Right lobe of liver (tissue), 6 donors: ENCODE data around the gene FYN. TPM values are rescaled to one million over a fixed set of nuclear protein-coding genes. Genes with fewer than 3 reads are reported as not detected.
"Not testable (repeated sequence)": the region's sequence is repeated elsewhere in the genome, so short reads cannot be mapped to it uniquely, and the experiment has no call there.

Experiments
- ATAC-seq, 4 donors: fragments of 200-7000 bp; cut with Tn5 transposase; one replicate each; pipeline ENCODE4 v1.9.1; 2020; ENCODE audit warnings: mild to moderate bottlenecking in 4 of 4, moderate library complexity in 4 of 4
- DNase-seq, 3 donors: peaks; one replicate each; pipeline ENCODE4 v3.0.0-alpha.2; 2020
- H3K27ac ChIP-seq, 3 donors: fragments of 200-600 bp; one replicate each; pipeline ENCODE4 v1.8.0; 2022
- H3K27me3 ChIP-seq, 2 donors: fragments of 200-600 bp; one replicate each; pipeline ENCODE4 v1.8.0; 2022
- H3K36me3 ChIP-seq, 4 donors: fragments of 200-600 bp; sonication (generic) in 1 of 4; one replicate each; pipeline versions ENCODE4 v1.5.1 to v1.8.0; 2017 to 2022; ENCODE audit warnings: control low read depth in 1 of 4
- H3K4me1 ChIP-seq, 4 donors: fragments of 200-600 bp; sonication (generic) in 1 of 4; one replicate each; pipeline versions ENCODE4 v1.5.1 to v1.8.0; 2017 to 2022; ENCODE audit warnings: control low read depth in 1 of 4
- H3K4me3 ChIP-seq, 3 donors: fragments of 200-600 bp; one replicate each; pipeline ENCODE4 v1.8.0; 2022
- H3K9me3 ChIP-seq, 4 donors: fragments of 200-600 bp; sonication (generic) in 1 of 4; one replicate each; pipeline versions ENCODE4 v1.5.1 to v1.8.0; 2017 to 2022; ENCODE audit warnings: control low read depth in 1 of 4
- CTCF ChIP-seq, 4 donors: fragments of 200-600 bp in 3 of 4; fragments of 450-650 bp in 1 of 4; IDR thresholded peaks; one replicate each; pipeline versions ENCODE4 v1.5.1 to v1.8.0; 2016 to 2022; ENCODE audit warnings: antibody characterized with exemption in 4 of 4, mild to moderate bottlenecking in 2 of 4
- POLR2A ChIP-seq: fragments of 450-650 bp; IDR thresholded peaks from one replicate; pipeline ENCODE4 v1.6.1; 2017; ENCODE audit warnings: antibody characterized with exemption, mild to moderate bottlenecking
- WGBS: methylation state at CpG from one replicate; pipeline ENCODE4 v1.1.6; 2018; ENCODE audit warnings: low coverage, low lambda C conversion rate; ENCODE audit not compliant: insufficient coverage; ENCODE audit errors: missing lambda C conversion rate; 5-methylcytosine and 5-hydroxymethylcytosine counted together
- intact Hi-C, 2 donors: fragments of 100-400 bp; cut with DNase I; formaldehyde crosslinking; loops; one replicate each; pipeline versions ENCODE4 v1.11.2 to v1.14.1; 2022
- total RNA-seq, 6 experiments: library from RNA; depleted of rRNA in 2 of 6; stranded (reverse); fragments of >200 nt in 2 of 6; fragmentation: NEBNext Ultra II Directional in 3 of 6; extraction: Animal tissue kit (Norgen Biotek cat#: 25700) in 3 of 6; gene quantifications; one replicate each; pipeline versions ENCODE4 v1.1.0 to v1.2.4, GENCODE V29; 2016 to 2023
- donor health status: DM: no; HTN: yes; CAD: no.
- donor health status: DM: no; HTN: no; CAD: no.
- donor health status: DM: no; HTN: no; CAD: no.
- donor health status: DM: no; HTN: yes; CAD: no.
- donor health status: DM: no; HTN: yes; CAD: no.

The FYN gene
- total RNA-seq, 6 experiments from 2014 or later = 16.8 to 33.7 (median 23.5) TPM

- intact Hi-C loops = loop anchor here in 1 of 2 donors (10.0 kb wide), 2 partner anchors 281 to 391 kb away; a partner anchor contains a TSS
- H3K36me3 ChIP-seq = no peaks in the 10 kb centered on the region
Measured at GRCh38 chr6:111646034-111646433, 227.2 kb downstream of the FYN start.

GRCh38 chr6:111644893-111645430, 228.3 kb downstream of the FYN start:
- no peaks in the 10 kb centered on the region for H3K4me1 ChIP-seq
- no peak for ATAC-seq
- intact Hi-C loops = loop anchor here in 1 of 2 donors (10.0 kb wide), 2 partner anchors 280 to 390 kb away; a partner anchor contains a TSS
- no peak for TF ChIP-seq CTCF (IDR thresholded peaks at IDR 0.05)
- TF ChIP-seq POLR2A = no peak
- 100% methylated on average over 1 of the region's 4 CpGs for WGBS
- no peak overlapping the region for H3K27ac ChIP-seq
- H3K27me3 ChIP-seq = no peaks in the 10 kb centered on the region
- H3K4me3 ChIP-seq = no peak overlapping the region
- H3K36me3 ChIP-seq = no peaks in the 10 kb centered on the region
- DNase-seq = no peak
- no peaks in the 10 kb centered on the region for H3K9me3 ChIP-seq

More at GRCh38 chr6:111646034-111646433, 227.2 kb downstream of the FYN start:
- DNase-seq (no peak), ATAC-seq (no peak)
- Histone ChIP-seq H3K9me3 (no peaks in the 10 kb centered on the region), H3K4me3 (no peak overlapping the region), H3K4me1 (no peaks in the 10 kb centered on the region), H3K27ac (no peak overlapping the region), H3K27me3 (no peaks in the 10 kb centered on the region)
- WGBS = 93% methylated on average over 2 of the region's 2 CpGs
- no peak for TF ChIP-seq CTCF (IDR thresholded peaks at IDR 0.05)
- TF ChIP-seq POLR2A = no peak

- no peaks in the 10 kb centered on the region for H3K4me1 ChIP-seq
- peak overlapping the region in 1 of 3 donors; percentile 24 for H3K4me3 ChIP-seq
- H3K9me3 ChIP-seq = no peaks in the 10 kb centered on the region
- intact Hi-C loops = loop anchor here in 1 of 2 donors (10.0 kb wide), 2 partner anchors 278 to 388 kb away; a partner anchor contains a TSS
- H3K36me3 ChIP-seq = no peaks in the 10 kb centered on the region
- no peak overlapping the region for H3K27ac ChIP-seq
- no peaks in the 10 kb centered on the region for H3K27me3 ChIP-seq
- ATAC-seq (peak; percentile 98 to 99 (median 98)), DNase-seq (peak; percentile 58 to 79 (median 66))
- TF ChIP-seq POLR2A = no peak
- peak; percentile 53 to 74 (median 70) for TF ChIP-seq CTCF (IDR thresholded peaks at IDR 0.05)
- WGBS = 21% methylated on average over 7 of the region's 7 CpGs
Measured at GRCh38 chr6:111642463-111643158, 230.6 kb downstream of the FYN start.

- ATAC-seq (no peak), DNase-seq (no peak)
- Histone ChIP-seq H3K4me1 (no peaks in the 10 kb centered on the region), H3K36me3 (no peaks in the 10 kb centered on the region), H3K4me3 (no peak overlapping the region), H3K9me3 (no peaks in the 10 kb centered on the region), H3K27ac (no peak overlapping the region), H3K27me3 (no peaks in the 10 kb centered on the region)
- intact Hi-C loops = no loop called here
- TF ChIP-seq CTCF (IDR thresholded peaks at IDR 0.05) = no peak
- no peak for TF ChIP-seq POLR2A
Measured at GRCh38 chr6:111639266-111639665, 234.0 kb downstream of the FYN start.

- H3K36me3 ChIP-seq, H3K27ac ChIP-seq, H3K4me1 ChIP-seq, ATAC-seq, H3K9me3 ChIP-seq, DNase-seq, intact Hi-C loops, H3K27me3 ChIP-seq, H3K4me3 ChIP-seq: not testable (repeated sequence)
- WGBS = 100% methylated on average over 1 of the region's 1 CpG
Measured at GRCh38 chr6:111634981-111635380, 238.3 kb downstream of the FYN start.
